K562 (cell line): Measurements from ENCODE around the gene HINT2. TPM values are rescaled to one million over a fixed set of nuclear protein-coding genes. Genes with fewer than 3 reads are reported as not detected.

Experiments
- ATF7 ChIP-seq: fragments of 450-650 bp; IDR thresholded peaks from 2 replicates; pipeline ENCODE4 v1.7.1; 2014; ENCODE audit warnings: mild to moderate bottlenecking, moderate library complexity
- FIP1L1 ChIP-seq: fragments of 200-400 bp; formaldehyde crosslinking; IDR thresholded peaks from 2 replicates; pipeline ENCODE4 v1.6.1; 2018; ENCODE audit warnings: mild to moderate bottlenecking, low read depth, low read length; ENCODE audit not compliant: poor library complexity, severe bottlenecking
- FOS ChIP-seq: IDR thresholded peaks from 3 replicates; pipeline ENCODE4 v1.6.1; 2011; ENCODE audit not compliant: insufficient read length; ENCODE audit errors: extremely low read depth
- KAT7 ChIP-seq: sonication (generic); formaldehyde crosslinking; IDR thresholded peaks from 2 replicates; pipeline ENCODE4 v1.8.0; 2022; ENCODE audit warnings: missing genetic modification reagents, mild to moderate bottlenecking, borderline replicate concordance
- LCOR ChIP-seq: sonication (generic); formaldehyde crosslinking; IDR thresholded peaks from 2 replicates; pipeline ENCODE4 v1.8.0; 2022; ENCODE audit warnings: mild to moderate bottlenecking, missing genetic modification reagents
- MAZ ChIP-seq, 2 experiments: fragments of 450-650 bp in 1 of 2; sonication (generic) in 1 of 2; formaldehyde crosslinking; IDR thresholded peaks in 1 of 2; conservative IDR thresholded peaks in 1 of 2; 2 replicates each; pipeline versions ENCODE4 v1.4.0 to v1.5.0; 2020; ENCODE audit warnings: mild to moderate bottlenecking in 1 of 2, missing genetic modification reagents in 1 of 2
- NELFE ChIP-seq: IDR thresholded peaks from 2 replicates; pipeline ENCODE4 v1.6.1; 2011; ENCODE audit warnings: mild to moderate bottlenecking; ENCODE audit not compliant: insufficient read depth, insufficient read length
- POLR2G ChIP-seq: fragments of 200-400 bp; formaldehyde crosslinking; IDR thresholded peaks from 2 replicates; pipeline ENCODE4 v1.6.1; 2017; ENCODE audit warnings: low read depth, mild to moderate bottlenecking, antibody characterized with exemption, low read length, moderate library complexity
- RB1 ChIP-seq: fragments of 450-650 bp; IDR thresholded peaks from 2 replicates; pipeline ENCODE4 v1.6.1; 2017; ENCODE audit warnings: low read depth, mild to moderate bottlenecking
- RCOR1 ChIP-seq, 2 experiments: IDR thresholded peaks; 2 replicates each; pipeline ENCODE4 v1.6.1; 2012; ENCODE audit warnings: low read depth in 2 of 2, low read length in 2 of 2, borderline replicate concordance in 1 of 2, improper control_type of control experiment in 1 of 2
- SMARCA4 ChIP-seq: fragments of 450-650 bp; IDR thresholded peaks from 2 replicates; pipeline ENCODE4 v1.6.1; 2016
- SOX6 ChIP-seq: fragments of 450-650 bp; IDR thresholded peaks from 2 replicates; pipeline ENCODE4 v1.6.1; 2014; ENCODE audit warnings: mild to moderate bottlenecking
- STAT5A ChIP-seq: IDR thresholded peaks from 2 replicates; pipeline ENCODE4 v1.6.1; 2012; ENCODE audit warnings: low read length, inconsistent platforms, borderline replicate concordance
- SUPT5H ChIP-seq: fragments of 450-650 bp; IDR thresholded peaks from 2 replicates; pipeline ENCODE4 v1.6.1; 2016
- TBL1XR1 ChIP-seq, 2 experiments: IDR thresholded peaks; 2 replicates each; pipeline ENCODE4 v1.6.1; 2012; ENCODE audit warnings: improper control_type of control experiment in 2 of 2, low read length in 2 of 2, mild to moderate bottlenecking in 1 of 2
- ZNF133 ChIP-seq: fragments of 250-450 bp; sonication (Bioruptor Pico); IDR thresholded peaks from 2 replicates; pipeline ENCODE4 v1.4.0; 2020; ENCODE audit warnings: mild to moderate bottlenecking
- ZNF134 ChIP-seq: fragments of 250-450 bp; sonication (Bioruptor Pico); conservative IDR thresholded peaks from 2 replicates; pipeline ENCODE4 v1.4.0; 2020
- ZNF140 ChIP-seq: fragments of 250-450 bp; sonication (Bioruptor Pico); IDR thresholded peaks from 2 replicates; pipeline ENCODE4 v1.8.0; 2021; ENCODE audit warnings: moderate library complexity, mild to moderate bottlenecking, inconsistent platforms
- ZNF347 ChIP-seq: fragments of 450-650 bp; formaldehyde crosslinking; IDR thresholded peaks from 2 replicates; pipeline ENCODE4 v1.4.0; 2020; ENCODE audit warnings: low read depth, mild to moderate bottlenecking, moderate library complexity
- ZNF384 ChIP-seq: IDR thresholded peaks from 2 replicates; pipeline ENCODE4 v1.6.1; 2012; ENCODE audit warnings: low read depth, low read length, improper control_type of control experiment
- polyA plus RNA-seq, 8 experiments: library from polyadenylated mRNA; depleted of rRNA in 4 of 8; stranded (reverse) in 5 of 8; unstranded in 3 of 8; fragments of >200 nt; fragmentation: Nextera tagmentation in 2 of 8; fragmentation: Illumina TruSeq in 1 of 8; extraction: Ambion mirVana in 2 of 8; extraction: Trizol in 1 of 8; gene quantifications; 2 replicates each; pipeline versions ENCODE4 v1.2.1 to v1.2.3, GENCODE V29; 2011 to 2014; ENCODE audit warnings: inconsistent platforms in 1 of 8, missing spikeins in 1 of 8
- total RNA-seq, 7 experiments: library from RNA; depleted of rRNA in 6 of 7; stranded (reverse); fragments of >200 nt in 6 of 7; fragmentation: Illumina TruSeq in 2 of 7; extraction: Trizol in 2 of 7; gene quantifications; 2 replicates each; pipeline versions ENCODE4 v1.2.1 to v1.2.3, GENCODE V29; 2011 to 2021; ENCODE audit warnings: low replicate concordance in 1 of 7
- TF ChIP-seq, protein P1 (sequence below): fragments of 250-450 bp; sonication (Bioruptor Pico); IDR thresholded peaks from 2 replicates; pipeline ENCODE4 v1.4.0; 2020
- TF ChIP-seq, protein P2 (sequence below), 2 experiments: IDR thresholded peaks; 2 replicates each; pipeline ENCODE4 v1.6.1; 2011; ENCODE audit warnings: borderline replicate concordance in 1 of 2, control low read depth in 1 of 2, low read depth in 1 of 2, low read length in 1 of 2, mild to moderate bottlenecking in 1 of 2, mixed read lengths in 1 of 2, moderate library complexity in 1 of 2; ENCODE audit not compliant: insufficient read depth in 1 of 2, insufficient read length in 1 of 2, poor library complexity in 1 of 2, severe bottlenecking in 1 of 2; ENCODE audit errors: extremely low read depth in 1 of 2
- TF ChIP-seq, protein P3 (sequence below): sonication (generic); formaldehyde crosslinking; IDR thresholded peaks from 2 replicates; pipeline ENCODE4 v1.8.1; 2023; ENCODE audit warnings: mild to moderate bottlenecking, missing genetic modification reagents, moderate library complexity
- TF ChIP-seq, protein P4 (sequence below): fragments of 250-450 bp; sonication (Bioruptor Pico); IDR thresholded peaks from 2 replicates; pipeline ENCODE4 v1.4.0; 2020; ENCODE audit warnings: mild to moderate bottlenecking, moderate library complexity

The HINT2 gene
- total and polyA plus RNA-seq, 9 of the 15 experiments (the other 6 are each of a cell fraction or from before 2014, with no cell fraction given), result 5.6 to 44.1 (median 27.9) TPM

DNA sequence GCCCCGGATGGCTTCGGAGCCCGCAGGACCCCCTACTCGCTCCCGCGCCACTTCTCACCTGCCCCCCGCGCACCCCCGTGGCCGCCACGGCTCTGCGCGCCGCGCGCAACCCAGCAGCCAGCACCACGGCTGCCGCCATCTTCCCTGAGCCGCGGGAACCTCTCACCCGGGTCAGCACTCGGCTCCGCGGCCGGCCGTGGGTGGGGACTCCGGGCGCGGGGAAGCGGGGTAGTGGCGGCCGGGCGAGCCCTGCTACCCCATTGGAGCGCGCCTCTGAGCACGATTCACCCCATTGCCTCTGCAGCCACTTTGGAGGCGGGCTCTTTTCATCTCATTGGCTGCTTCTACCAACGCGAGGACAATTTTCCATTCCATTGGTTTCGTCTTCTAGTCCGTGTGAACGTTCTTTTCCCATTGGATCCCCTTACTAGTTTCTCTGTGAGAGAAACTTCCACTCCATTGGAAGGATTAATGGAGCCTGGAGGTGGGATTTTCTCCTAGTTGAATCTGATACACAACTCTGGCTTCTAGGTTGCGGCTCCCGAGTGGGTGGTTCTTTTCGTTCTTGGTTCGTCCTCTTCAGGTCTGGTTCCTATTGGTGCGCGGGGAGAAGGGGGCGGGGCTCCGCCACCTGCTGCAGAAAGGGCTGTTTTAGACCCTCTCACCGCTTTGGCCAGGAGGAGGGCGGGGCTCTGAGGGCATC is at the start of gene HINT2 (continued):
- TF ChIP-seq, protein P1, sequence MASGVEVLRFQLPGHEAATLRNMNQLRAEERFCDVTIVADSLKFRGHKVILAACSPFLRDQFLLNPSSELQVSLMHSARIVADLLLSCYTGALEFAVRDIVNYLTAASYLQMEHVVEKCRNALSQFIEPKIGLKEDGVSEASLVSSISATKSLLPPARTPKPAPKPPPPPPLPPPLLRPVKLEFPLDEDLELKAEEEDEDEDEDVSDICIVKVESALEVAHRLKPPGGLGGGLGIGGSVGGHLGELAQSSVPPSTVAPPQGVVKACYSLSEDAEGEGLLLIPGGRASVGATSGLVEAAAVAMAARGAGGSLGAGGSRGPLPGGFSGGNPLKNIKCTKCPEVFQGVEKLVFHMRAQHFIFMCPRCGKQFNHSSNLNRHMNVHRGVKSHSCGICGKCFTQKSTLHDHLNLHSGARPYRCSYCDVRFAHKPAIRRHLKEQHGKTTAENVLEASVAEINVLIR, result no peak
- TF ChIP-seq ZNF140 (no peak), ZNF133 (CRISPR knock-in tag) (no peak), ATF7 (0 out of 2 replicates have a peak, but pooled peaks have one; percentile 37), RB1 (peak; percentile 62; the same call in 1 of the 2 replicates), SMARCA4 (no peak), ZNF134 (peak; percentile 89), FIP1L1 (peak; percentile 70), ZNF384 (no peak), POLR2G (peak; percentile 98), NELFE (no peak), SOX6 (no peak), FOS (peak; percentile 82), LCOR (CRISPR knock-in tag) (0 out of 2 replicates have a peak, but pooled peaks have one; percentile 64), TBL1XR1 (IDR thresholded peaks at IDR 0.05; ENCODE audit: low read length in 2 of 2) (no peak; a peak in 1 of 4 replicates), SUPT5H (peak; percentile 77), MAZ (CRISPR knock-in tag; conservative IDR thresholded peaks at IDR 0.05 in 1 of 2, IDR thresholded peaks at IDR 0.05 in 1 of 2) (0 out of 4 replicates have a peak, but pooled peaks of 1 of the 2 experiments have one; percentile 46), STAT5A (no peak), ZNF347 (CRISPR knock-in tag) (no peak), KAT7 (no peak), RCOR1 (IDR thresholded peaks at IDR 0.05; ENCODE audit: borderline replicate concordance in 1 of 2, low read depth in 2 of 2, low read length in 2 of 2) (no peak)
- TF ChIP-seq, protein P2, sequence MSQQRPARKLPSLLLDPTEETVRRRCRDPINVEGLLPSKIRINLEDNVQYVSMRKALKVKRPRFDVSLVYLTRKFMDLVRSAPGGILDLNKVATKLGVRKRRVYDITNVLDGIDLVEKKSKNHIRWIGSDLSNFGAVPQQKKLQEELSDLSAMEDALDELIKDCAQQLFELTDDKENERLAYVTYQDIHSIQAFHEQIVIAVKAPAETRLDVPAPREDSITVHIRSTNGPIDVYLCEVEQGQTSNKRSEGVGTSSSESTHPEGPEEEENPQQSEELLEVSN (IDR thresholded peaks at IDR 0.05; ENCODE audit: borderline replicate concordance in 1 of 2, extremely low read depth in 1 of 2, insufficient read depth in 1 of 2, insufficient read length in 1 of 2, low read depth in 1 of 2, low read length in 1 of 2, poor library complexity in 1 of 2, severe bottlenecking in 1 of 2), result peak in 1 of 2 experiments; percentile 48
- TF ChIP-seq, protein P3, sequence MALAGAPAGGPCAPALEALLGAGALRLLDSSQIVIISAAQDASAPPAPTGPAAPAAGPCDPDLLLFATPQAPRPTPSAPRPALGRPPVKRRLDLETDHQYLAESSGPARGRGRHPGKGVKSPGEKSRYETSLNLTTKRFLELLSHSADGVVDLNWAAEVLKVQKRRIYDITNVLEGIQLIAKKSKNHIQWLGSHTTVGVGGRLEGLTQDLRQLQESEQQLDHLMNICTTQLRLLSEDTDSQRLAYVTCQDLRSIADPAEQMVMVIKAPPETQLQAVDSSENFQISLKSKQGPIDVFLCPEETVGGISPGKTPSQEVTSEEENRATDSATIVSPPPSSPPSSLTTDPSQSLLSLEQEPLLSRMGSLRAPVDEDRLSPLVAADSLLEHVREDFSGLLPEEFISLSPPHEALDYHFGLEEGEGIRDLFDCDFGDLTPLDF (CRISPR knock-in tag), result peak; percentile 67; the same call in 1 of the 2 replicates
- TF ChIP-seq, protein P4, sequence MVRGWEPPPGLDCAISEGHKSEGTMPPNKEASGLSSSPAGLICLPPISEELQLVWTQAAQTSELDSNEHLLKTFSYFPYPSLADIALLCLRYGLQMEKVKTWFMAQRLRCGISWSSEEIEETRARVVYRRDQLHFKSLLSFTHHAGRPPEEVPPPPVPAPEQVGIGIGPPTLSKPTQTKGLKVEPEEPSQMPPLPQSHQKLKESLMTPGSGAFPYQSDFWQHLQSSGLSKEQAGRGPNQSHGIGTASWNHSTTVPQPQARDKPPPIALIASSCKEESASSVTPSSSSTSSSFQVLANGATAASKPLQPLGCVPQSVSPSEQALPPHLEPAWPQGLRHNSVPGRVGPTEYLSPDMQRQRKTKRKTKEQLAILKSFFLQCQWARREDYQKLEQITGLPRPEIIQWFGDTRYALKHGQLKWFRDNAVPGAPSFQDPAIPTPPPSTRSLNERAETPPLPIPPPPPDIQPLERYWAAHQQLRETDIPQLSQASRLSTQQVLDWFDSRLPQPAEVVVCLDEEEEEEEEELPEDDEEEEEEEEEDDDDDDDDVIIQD (CRISPR knock-in tag), result no peak
